ENCODE measurements around the gene BPHL.

BPHL gene

GRCh38 chr6:3102875-3103274, 15.6 kb upstream of the BPHL start:
- Mint-ChIP-seq H3K36me3 (ENCODE audit: low read depth) (peaks cover 65% of the 10 kb centered on the region), H3K4me1 (ENCODE audit: low read depth) (peaks cover 4% of the 10 kb centered on the region), H3K27me3 (no peaks in the 10 kb centered on the region), H3K9me3 (no peaks in the 10 kb centered on the region), H3K4me3 (no peak overlapping the region), H3K27ac (no peak overlapping the region)

GRCh38 chr6:3108746-3109414, 9.6 kb upstream of the BPHL start:
- no peaks in the 10 kb centered on the region for H3K9me3 Mint-ChIP-seq
- peaks cover 67% of the 10 kb centered on the region for H3K36me3 Mint-ChIP-seq (ENCODE audit: low read depth)
- no peak overlapping the region for H3K4me3 Mint-ChIP-seq
- no peaks in the 10 kb centered on the region for H3K27me3 Mint-ChIP-seq
- H3K4me1 Mint-ChIP-seq (ENCODE audit: low read depth): no peaks in the 10 kb centered on the region
- H3K27ac Mint-ChIP-seq: no peak overlapping the region

- H3K36me3 Mint-ChIP-seq (ENCODE audit: low read depth): peaks cover 63% of the 10 kb centered on the region
- H3K9me3 Mint-ChIP-seq: no peaks in the 10 kb centered on the region
- H3K27ac Mint-ChIP-seq: no peak overlapping the region
- no peaks in the 10 kb centered on the region for H3K4me1 Mint-ChIP-seq (ENCODE audit: low read depth)
- no peaks in the 10 kb centered on the region for H3K27me3 Mint-ChIP-seq
- no peak overlapping the region for H3K4me3 Mint-ChIP-seq
These were observed 8.8 kb upstream of the BPHL start for GRCh38 chr6:3109761-3110160.

DNA sequence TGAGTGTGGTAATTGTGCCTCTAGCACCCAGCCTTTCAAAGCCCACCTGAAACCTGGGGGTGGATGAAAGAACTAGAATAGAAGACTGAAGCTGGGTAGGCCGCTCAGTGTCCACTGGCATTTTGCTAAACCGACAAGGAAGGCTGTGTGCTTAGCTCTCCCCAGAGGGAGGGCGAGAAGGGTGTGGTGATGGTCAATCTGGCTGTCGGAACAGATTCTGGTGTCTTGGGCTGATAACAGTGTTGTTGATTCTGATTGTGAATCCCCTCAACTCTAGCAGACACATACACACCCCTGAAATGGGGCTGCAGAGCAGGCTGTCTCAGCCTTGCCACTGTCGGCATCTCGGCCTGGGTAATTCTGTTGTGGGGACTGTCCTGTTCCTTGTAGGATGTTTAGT, 4.1 kb upstream of the BPHL start:
- H3K9me3 Mint-ChIP-seq: no peaks in the 10 kb centered on the region
- no peaks in the 10 kb centered on the region for H3K27me3 Mint-ChIP-seq
- no peak overlapping the region for H3K4me3 Mint-ChIP-seq
- H3K36me3 Mint-ChIP-seq (ENCODE audit: low read depth): peaks cover 34% of the 10 kb centered on the region
- peaks cover 20% of the 10 kb centered on the region for H3K4me1 Mint-ChIP-seq (ENCODE audit: low read depth)
- no peak overlapping the region for H3K27ac Mint-ChIP-seq

GRCh38 chr6:3117912-3118352, 579 bp upstream of the BPHL start:
- Mint-ChIP-seq H3K36me3 (ENCODE audit: low read depth) (peaks cover 14% of the 10 kb centered on the region), H3K4me3 (peak overlapping the region; percentile 82), H3K27ac (peak overlapping the region; percentile 61), H3K27me3 (no peaks in the 10 kb centered on the region), H3K4me1 (ENCODE audit: low read depth) (peaks cover 28% of the 10 kb centered on the region), H3K9me3 (no peaks in the 10 kb centered on the region)

DNA sequence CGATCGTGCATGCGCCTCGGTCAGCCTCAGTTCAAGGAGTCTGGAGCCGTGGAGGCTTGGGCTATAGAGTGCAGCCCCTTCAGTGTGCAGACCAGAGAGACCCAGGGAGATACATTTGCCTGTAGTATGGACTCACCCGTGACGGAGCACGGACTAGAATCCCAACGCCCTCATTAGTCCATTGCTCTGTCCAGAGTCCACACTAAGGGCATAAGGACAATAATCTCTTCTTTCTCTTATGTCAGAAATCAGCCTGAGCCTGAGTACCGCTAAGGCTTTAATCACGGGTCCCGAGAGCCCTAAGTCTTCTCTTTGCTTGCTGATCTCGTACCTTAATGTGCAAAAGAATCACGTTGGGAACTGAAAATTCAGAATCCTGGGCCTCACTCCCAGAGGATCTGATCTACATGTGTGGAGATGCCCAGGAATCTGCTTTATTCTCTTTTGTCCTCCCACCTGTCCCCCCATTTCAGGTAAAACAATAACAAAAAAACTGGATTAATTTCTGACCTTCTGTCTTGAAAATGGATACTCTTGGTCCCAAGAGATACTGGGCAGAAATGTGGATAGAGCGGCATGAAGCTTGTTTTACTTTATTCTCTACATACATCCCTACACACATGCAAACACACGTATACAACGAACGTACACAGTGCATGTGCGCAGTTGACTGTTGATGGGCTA, 671 bp downstream of the BPHL start:
- H3K4me1 Mint-ChIP-seq (ENCODE audit: low read depth): peaks cover 33% of the 10 kb centered on the region
- no peaks in the 10 kb centered on the region for H3K27me3 Mint-ChIP-seq

GRCh38 chr6:3120765-3121089, 2.2 kb downstream of the BPHL start:
- Mint-ChIP-seq H3K9me3 (no peaks in the 10 kb centered on the region), H3K36me3 (ENCODE audit: low read depth) (no peaks in the 10 kb centered on the region), H3K27me3 (no peaks in the 10 kb centered on the region), H3K4me1 (ENCODE audit: low read depth) (peaks cover 36% of the 10 kb centered on the region), H3K27ac (no peak overlapping the region), H3K4me3 (no peak overlapping the region)

More for the DNA sequence above, 671 bp downstream of the BPHL start:
- Mint-ChIP-seq H3K9me3 (no peaks in the 10 kb centered on the region), H3K27ac (peak overlapping the region; percentile 7), H3K36me3 (ENCODE audit: low read depth) (peaks cover 7% of the 10 kb centered on the region), H3K4me3 (peak overlapping the region; percentile 82)

GRCh38 chr6:3122823-3123182, 4.3 kb downstream of the BPHL start:
- H3K36me3 Mint-ChIP-seq (ENCODE audit: low read depth): no peaks in the 10 kb centered on the region

DNA sequence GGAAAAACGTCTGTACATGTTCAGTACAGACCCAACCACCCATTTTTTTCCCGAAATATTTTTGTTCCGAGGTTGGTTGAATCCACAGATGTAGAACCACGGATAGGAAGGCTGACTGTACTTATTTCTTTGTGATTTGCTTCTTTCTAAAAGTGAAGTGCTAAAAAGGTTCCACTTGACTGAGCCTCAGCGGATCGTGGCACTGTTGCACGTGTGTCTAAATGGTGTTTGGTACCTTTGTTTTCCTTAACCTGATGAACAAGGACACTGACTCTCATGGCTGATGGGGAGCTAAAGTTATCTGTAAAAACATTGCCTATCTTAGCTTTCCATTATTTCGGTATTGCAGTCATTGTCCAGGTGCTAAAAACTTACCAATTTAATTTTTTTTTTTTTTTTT, 6.2 kb downstream of the BPHL start:
- Mint-ChIP-seq H3K4me1 (ENCODE audit: low read depth) (peaks cover 13% of the 10 kb centered on the region), H3K27ac (no peak overlapping the region), H3K36me3 (ENCODE audit: low read depth) (no peaks in the 10 kb centered on the region), H3K9me3 (no peaks in the 10 kb centered on the region), H3K27me3 (no peaks in the 10 kb centered on the region), H3K4me3 (no peak overlapping the region)

More at GRCh38 chr6:3122823-3123182, 4.3 kb downstream of the BPHL start:
- Mint-ChIP-seq H3K9me3 (no peaks in the 10 kb centered on the region), H3K27ac (no peak overlapping the region), H3K4me3 (no peak overlapping the region), H3K4me1 (ENCODE audit: low read depth) (peaks cover 26% of the 10 kb centered on the region), H3K27me3 (no peaks in the 10 kb centered on the region)

GRCh38 chr6:3125815-3126214, 7.3 kb downstream of the BPHL start:
- no peaks in the 10 kb centered on the region for H3K36me3 Mint-ChIP-seq (ENCODE audit: low read depth)
- no peaks in the 10 kb centered on the region for H3K27me3 Mint-ChIP-seq
- H3K9me3 Mint-ChIP-seq: no peaks in the 10 kb centered on the region
- peaks cover 9% of the 10 kb centered on the region for H3K4me1 Mint-ChIP-seq (ENCODE audit: low read depth)
- no peak overlapping the region for H3K4me3 Mint-ChIP-seq
- H3K27ac Mint-ChIP-seq: no peak overlapping the region

- Mint-ChIP-seq H3K4me3 (no peak overlapping the region), H3K27me3 (no peaks in the 10 kb centered on the region), H3K27ac (no peak overlapping the region), H3K36me3 (ENCODE audit: low read depth) (no peaks in the 10 kb centered on the region), H3K4me1 (ENCODE audit: low read depth) (peaks cover 9% of the 10 kb centered on the region), H3K9me3 (no peaks in the 10 kb centered on the region)
These were observed 10.0 kb downstream of the BPHL start for GRCh38 chr6:3128356-3129108.

- H3K27ac Mint-ChIP-seq: no peak overlapping the region
- no peak overlapping the region for H3K4me3 Mint-ChIP-seq
- no peaks in the 10 kb centered on the region for H3K36me3 Mint-ChIP-seq (ENCODE audit: low read depth)
- no peaks in the 10 kb centered on the region for H3K9me3 Mint-ChIP-seq
- H3K4me1 Mint-ChIP-seq (ENCODE audit: low read depth): no peaks in the 10 kb centered on the region
- H3K27me3 Mint-ChIP-seq: no peaks in the 10 kb centered on the region
These were observed 13.2 kb downstream of the BPHL start for GRCh38 chr6:3131695-3132094.

DNA sequence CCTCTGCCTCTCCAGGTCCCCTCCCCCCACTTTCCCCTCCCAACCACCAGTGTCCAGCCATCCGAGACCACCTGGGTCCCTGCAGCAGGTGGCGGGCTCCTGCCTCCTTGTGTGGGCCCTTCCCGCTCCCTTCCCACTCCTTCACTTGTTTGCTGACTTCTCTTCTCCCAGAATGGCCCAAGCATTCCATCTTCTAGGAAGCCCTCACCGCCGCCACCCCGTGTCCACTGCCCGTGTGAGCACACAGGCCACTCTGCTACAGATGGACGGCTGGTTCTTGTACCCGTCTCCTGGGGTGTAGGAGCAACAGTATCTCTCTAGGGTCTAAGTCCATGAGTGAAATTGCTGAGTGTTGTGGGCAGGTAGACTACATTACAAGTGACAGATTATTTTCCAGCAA, 15.0 kb downstream of the BPHL start:
- no peak overlapping the region for H3K27ac Mint-ChIP-seq
- no peaks in the 10 kb centered on the region for H3K9me3 Mint-ChIP-seq
- H3K27me3 Mint-ChIP-seq: no peaks in the 10 kb centered on the region
- no peak overlapping the region for H3K4me3 Mint-ChIP-seq
- H3K36me3 Mint-ChIP-seq (ENCODE audit: low read depth): peaks cover 9% of the 10 kb centered on the region
- H3K4me1 Mint-ChIP-seq (ENCODE audit: low read depth): peaks cover 3% of the 10 kb centered on the region

DNA sequence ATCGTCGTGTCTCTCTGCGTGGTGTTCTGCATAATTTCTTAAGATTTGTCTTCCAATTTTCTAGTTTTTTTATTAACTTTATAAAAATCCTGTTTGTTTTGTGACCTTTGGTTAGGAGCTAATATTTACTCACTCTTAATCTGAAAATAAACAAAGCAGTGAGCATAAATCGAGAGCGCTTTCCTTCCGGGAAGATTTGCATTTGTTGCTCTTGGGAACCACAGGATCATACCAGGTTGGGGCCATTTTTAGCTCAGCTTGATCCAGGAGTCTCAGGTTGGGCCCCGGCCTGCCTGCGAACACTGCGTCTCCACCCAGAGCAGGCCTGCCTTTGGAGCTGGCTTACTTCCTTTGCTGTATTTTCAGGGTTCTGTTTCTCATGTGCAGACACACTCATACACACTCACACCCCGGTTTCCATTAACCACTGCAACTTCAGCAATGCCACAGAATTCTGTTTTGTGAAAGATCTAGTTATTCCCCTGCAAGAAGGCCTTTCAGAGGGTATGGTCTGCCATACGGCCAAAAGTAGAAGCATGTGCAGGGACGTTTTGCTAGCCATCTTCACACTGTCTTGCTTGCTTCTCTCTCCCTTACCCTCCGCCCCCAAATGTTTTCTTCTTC, 17.3 kb downstream of the BPHL start:
- peaks cover 14% of the 10 kb centered on the region for H3K36me3 Mint-ChIP-seq (ENCODE audit: low read depth)
- no peaks in the 10 kb centered on the region for H3K9me3 Mint-ChIP-seq
- peaks cover 13% of the 10 kb centered on the region for H3K4me1 Mint-ChIP-seq (ENCODE audit: low read depth)
- H3K4me3 Mint-ChIP-seq: no peak overlapping the region
- no peak overlapping the region for H3K27ac Mint-ChIP-seq
- no peaks in the 10 kb centered on the region for H3K27me3 Mint-ChIP-seq

All from stimulated activated naive CD8-positive, alpha-beta T cell treated with anti-CD3 and anti-CD28 coated beads, Interleukin-15, Interleukin-2, amounts not matched to agents 100 ng/mL and 50 ng/mL, for 24 hours (primary cell).